ENCODE results near the gene PACRG.

GRCh38 chr6:162866656-162867055 lies 138.9 kb downstream of the PACRG start:
- TF ChIP-seq POLR2A (IDR thresholded peaks at IDR 0.05; ENCODE audit: extremely low read depth, insufficient read length) = no peak
- no peak for TF ChIP-seq CTCF (IDR thresholded peaks at IDR 0.05; ENCODE audit: low read depth, low read length)
- no peak for TF ChIP-seq MYC (IDR thresholded peaks at IDR 0.05; ENCODE audit: low read depth, low read length)

All from NB4 (cell line).